ENCODE results near the gene PFKFB4.

- no peak for TF ChIP-seq CTCF (IDR thresholded peaks at IDR 0.05)
- TF ChIP-seq POLR2A (IDR thresholded peaks at IDR 0.05), result no peak
Observed at GRCh38 chr3:48535578-48535977, 21.0 kb downstream of the PFKFB4 start.
